Uterus (tissue), 4 donors: Measurements from ENCODE around the gene SLC22A4. TPM values are rescaled to one million over a fixed set of nuclear protein-coding genes. Genes with fewer than 3 reads are reported as not detected.

ENCODE experiments used
- DNase-seq, 2 donors: peaks; one replicate each; pipeline ENCODE4 v3.0.0-alpha.2; 2019 to 2020
- H3K27ac ChIP-seq, 2 donors: fragments of 200-600 bp; sonication (generic); 1 replicate in 1 of 2; 2 replicates in 1 of 2; pipeline ENCODE4 v1.5.1; 2016 to 2018
- H3K27me3 ChIP-seq, 2 donors: fragments of 200-600 bp; sonication (generic); one replicate each; pipeline ENCODE4 v1.5.1; 2018 to 2019; ENCODE audit warnings: control low read depth in 1 of 2
- H3K36me3 ChIP-seq, 2 donors: fragments of 200-600 bp; sonication (generic); one replicate each; pipeline ENCODE4 v1.5.1; 2019; ENCODE audit warnings: control low read depth in 1 of 2
- H3K4me1 ChIP-seq, 2 donors: fragments of 200-600 bp; sonication (generic); one replicate each; pipeline ENCODE4 v1.5.1; 2018 to 2019; ENCODE audit warnings: control low read depth in 1 of 2
- H3K4me3 ChIP-seq, 2 donors: fragments of 200-600 bp; sonication (generic); 1 replicate in 1 of 2; 2 replicates in 1 of 2; pipeline ENCODE4 v1.5.1; 2018 to 2019; ENCODE audit warnings: mild to moderate bottlenecking in 1 of 2
- H3K9me3 ChIP-seq, 2 donors: fragments of 200-600 bp; sonication (generic); one replicate each; pipeline ENCODE4 v1.5.1; 2019; ENCODE audit warnings: control low read depth in 1 of 2
- POLR2A ChIP-seq, 2 donors: fragments of 450-650 bp; IDR thresholded peaks; one replicate each; pipeline ENCODE4 v1.6.1; 2016; ENCODE audit warnings: antibody characterized with exemption in 2 of 2, mild to moderate bottlenecking in 1 of 2, moderate library complexity in 1 of 2
- intact Hi-C: fragments of 100-400 bp; cut with DNase I; formaldehyde crosslinking; loops from one replicate; pipeline ENCODE4 v1.15.1; 2023; ENCODE audit warnings: low total_unique reads
- total RNA-seq, 4 donors: library from RNA; depleted of rRNA in 3 of 4; stranded (reverse); fragments of >200 nt in 3 of 4; gene quantifications; one replicate each; pipeline versions ENCODE4 v1.1.0 to v1.2.4, GENCODE V29; 2014 to 2023
- TF ChIP-seq, protein P1 (sequence below), 4 experiments: fragments of 200-600 bp in 2 of 4; fragments of 450-650 bp in 2 of 4; sonication (generic) in 2 of 4; IDR thresholded peaks; one replicate each; pipeline ENCODE4 v1.5.1; 2016 to 2019; ENCODE audit warnings: antibody characterized with exemption in 4 of 4, mild to moderate bottlenecking in 2 of 4, moderate library complexity in 1 of 4
- donor health status: DM: yes; HTN: yes; CAD: no.

Gene SLC22A4
- total RNA-seq, 4 donors from 2014 or later, result 0.26 to 4.5 (median 2.3) TPM

- Histone ChIP-seq H3K27ac (peak overlapping the region; percentile 95 to 100), H3K9me3 (no peaks in the 10 kb centered on the region), H3K27me3 (no peaks in the 10 kb centered on the region), H3K4me1 (no peaks in the 10 kb centered on the region), H3K36me3 (no peaks in the 10 kb centered on the region), H3K4me3 (no peak overlapping the region)
- intact Hi-C loops, result no loop called here
- TF ChIP-seq, protein P1, sequence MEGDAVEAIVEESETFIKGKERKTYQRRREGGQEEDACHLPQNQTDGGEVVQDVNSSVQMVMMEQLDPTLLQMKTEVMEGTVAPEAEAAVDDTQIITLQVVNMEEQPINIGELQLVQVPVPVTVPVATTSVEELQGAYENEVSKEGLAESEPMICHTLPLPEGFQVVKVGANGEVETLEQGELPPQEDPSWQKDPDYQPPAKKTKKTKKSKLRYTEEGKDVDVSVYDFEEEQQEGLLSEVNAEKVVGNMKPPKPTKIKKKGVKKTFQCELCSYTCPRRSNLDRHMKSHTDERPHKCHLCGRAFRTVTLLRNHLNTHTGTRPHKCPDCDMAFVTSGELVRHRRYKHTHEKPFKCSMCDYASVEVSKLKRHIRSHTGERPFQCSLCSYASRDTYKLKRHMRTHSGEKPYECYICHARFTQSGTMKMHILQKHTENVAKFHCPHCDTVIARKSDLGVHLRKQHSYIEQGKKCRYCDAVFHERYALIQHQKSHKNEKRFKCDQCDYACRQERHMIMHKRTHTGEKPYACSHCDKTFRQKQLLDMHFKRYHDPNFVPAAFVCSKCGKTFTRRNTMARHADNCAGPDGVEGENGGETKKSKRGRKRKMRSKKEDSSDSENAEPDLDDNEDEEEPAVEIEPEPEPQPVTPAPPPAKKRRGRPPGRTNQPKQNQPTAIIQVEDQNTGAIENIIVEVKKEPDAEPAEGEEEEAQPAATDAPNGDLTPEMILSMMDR (IDR thresholded peaks at IDR 0.05), result no peak
- no peak for TF ChIP-seq POLR2A (IDR thresholded peaks at IDR 0.05)
- DNase-seq, result no peak
Measured at GRCh38 chr5:132295505-132296411, 1.6 kb downstream of the SLC22A4 start.

DNA sequence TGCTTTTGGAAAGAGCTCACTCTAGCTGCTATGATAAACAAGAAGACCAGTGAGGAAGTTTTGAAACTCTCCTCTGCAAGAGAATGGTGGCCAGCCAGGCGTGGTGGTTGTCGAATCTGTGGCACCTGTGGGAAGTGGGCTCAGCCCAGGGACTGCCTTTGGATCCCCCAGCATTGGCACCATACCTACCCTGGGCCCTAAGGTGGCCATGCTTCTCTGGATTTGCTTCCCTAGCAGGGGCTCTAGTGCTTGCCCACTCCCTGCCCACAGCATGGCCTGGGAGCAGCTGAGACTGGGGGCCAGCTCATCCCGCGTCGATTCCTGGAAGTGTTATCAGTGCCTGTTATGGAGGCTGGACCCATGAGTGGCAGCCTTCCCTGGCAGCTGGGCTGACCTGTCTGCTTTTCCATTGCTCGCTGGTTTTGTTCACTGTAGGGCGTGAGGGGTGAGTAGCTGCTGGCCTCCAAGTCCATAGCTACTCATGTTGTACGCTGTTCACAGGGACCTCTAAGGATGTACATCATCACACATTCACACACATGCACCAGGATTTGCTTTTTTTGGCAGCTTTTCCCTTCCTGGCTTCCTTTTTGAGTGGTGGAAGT lies 2.3 kb downstream of the SLC22A4 start:
- Histone ChIP-seq H3K9me3 (no peaks in the 10 kb centered on the region), H3K4me1 (no peaks in the 10 kb centered on the region), H3K36me3 (no peaks in the 10 kb centered on the region), H3K27ac (no peak overlapping the region), H3K4me3 (no peak overlapping the region), H3K27me3 (no peaks in the 10 kb centered on the region)
- TF ChIP-seq, protein P1 (IDR thresholded peaks at IDR 0.05), result no peak
- no peak for TF ChIP-seq POLR2A (IDR thresholded peaks at IDR 0.05)
- intact Hi-C loops, result no loop called here
- no peak for DNase-seq

DNA sequence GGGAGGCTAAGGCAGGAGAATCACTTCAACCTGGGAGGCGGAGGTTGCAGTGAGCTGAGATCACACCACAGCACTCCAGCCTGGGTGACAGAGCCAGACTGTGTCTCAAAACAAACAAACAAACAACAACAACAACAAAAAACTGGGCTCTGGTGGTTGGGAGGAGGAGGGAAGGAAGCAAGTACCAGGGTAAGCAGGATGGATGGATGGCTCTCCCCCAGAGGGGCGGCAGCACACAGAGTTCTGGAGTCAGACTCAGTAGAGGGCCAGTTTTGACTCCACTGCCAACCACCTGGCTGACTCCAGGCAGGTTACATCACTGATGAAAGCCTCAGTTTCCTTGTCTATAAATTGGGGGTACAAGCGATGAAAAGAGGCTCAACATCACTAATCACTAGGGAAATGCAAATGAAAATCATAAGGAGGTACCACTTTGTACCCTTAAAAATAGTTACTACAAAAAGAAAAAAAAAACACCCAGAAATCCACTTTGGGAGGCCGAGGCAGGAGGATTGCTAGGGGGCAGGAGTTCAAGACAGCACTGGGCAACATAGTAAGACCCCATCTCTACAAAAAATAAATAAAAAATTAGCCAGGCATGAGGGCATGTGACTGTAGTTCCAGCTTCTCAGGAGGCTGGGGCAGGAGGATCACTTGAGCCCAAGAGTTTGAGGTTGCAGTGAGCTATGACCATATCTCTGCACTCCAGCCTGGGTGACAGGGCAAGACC lies 3.2 kb downstream of the SLC22A4 start:
- intact Hi-C loops, result no loop called here
- no peaks in the 10 kb centered on the region for H3K36me3 ChIP-seq

DNA sequence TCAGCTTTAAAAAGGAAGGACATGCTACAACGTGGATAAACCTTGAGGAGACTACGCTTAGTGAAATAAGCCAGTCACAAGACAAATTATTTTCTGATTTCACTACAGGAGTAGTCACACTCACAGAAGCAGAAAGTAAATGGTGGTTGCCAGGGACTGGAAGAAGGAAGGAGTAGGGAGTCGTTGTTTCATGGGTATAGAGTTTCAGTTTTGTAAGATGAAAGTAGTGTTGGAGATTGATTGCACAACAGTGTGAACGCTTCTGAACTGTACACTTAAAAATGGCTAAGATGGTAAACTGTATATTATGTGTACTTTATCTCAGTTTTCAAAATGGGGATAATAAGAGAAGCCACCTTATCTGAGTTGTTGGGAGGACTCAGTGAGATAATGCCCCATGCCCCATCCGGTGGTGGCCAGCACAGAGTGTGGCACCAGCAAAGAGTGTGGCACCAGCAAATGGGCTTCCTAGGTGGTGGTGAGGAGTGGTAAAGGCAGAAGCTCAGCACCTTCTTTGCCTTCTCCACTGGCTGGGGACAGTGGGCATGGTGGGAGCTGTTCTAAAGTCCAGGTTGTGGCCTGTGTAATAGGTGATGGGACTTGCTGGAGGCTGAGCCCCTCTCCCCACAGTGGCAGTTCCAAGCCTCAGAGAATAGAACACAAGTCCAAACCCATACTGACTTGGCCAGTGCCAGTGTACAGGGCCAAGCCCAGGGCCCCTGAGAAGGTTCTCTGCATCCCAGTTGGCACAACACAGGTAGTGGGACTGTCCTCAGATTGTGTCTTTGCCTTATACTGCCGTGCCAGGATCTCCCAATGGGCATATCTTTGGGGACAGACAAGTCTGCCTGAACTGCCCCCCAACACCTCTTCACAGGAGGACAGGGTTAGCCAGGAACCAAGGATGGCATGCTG lies 4.4 kb downstream of the SLC22A4 start:
- TF ChIP-seq, protein P1 (IDR thresholded peaks at IDR 0.05), result no peak
- TF ChIP-seq POLR2A (IDR thresholded peaks at IDR 0.05), result no peak
- Histone ChIP-seq H3K4me3 (no peak overlapping the region), H3K9me3 (no peaks in the 10 kb centered on the region), H3K27me3 (no peaks in the 10 kb centered on the region), H3K27ac (no peak overlapping the region), H3K4me1 (no peaks in the 10 kb centered on the region), H3K36me3 (no peaks in the 10 kb centered on the region)
- intact Hi-C loops, result no loop called here
- no peak for DNase-seq

More for the DNA sequence above, 3.2 kb downstream of the SLC22A4 start:
- no peak for DNase-seq
- no peaks in the 10 kb centered on the region for H3K27me3 ChIP-seq
- TF ChIP-seq, protein P1 (IDR thresholded peaks at IDR 0.05), result no peak
- TF ChIP-seq POLR2A (IDR thresholded peaks at IDR 0.05), result no peak
- H3K4me1 ChIP-seq, result no peaks in the 10 kb centered on the region
- no peak overlapping the region for H3K27ac ChIP-seq
- H3K4me3 ChIP-seq, result no peak overlapping the region
- no peaks in the 10 kb centered on the region for H3K9me3 ChIP-seq
